GM18951 (cell line): ENCODE results near the gene RAB37.

Experiments used
- POLR2A ChIP-seq: IDR thresholded peaks from 4 replicates; pipeline ENCODE4 v1.6.1; 2011; ENCODE audit warnings: mild to moderate bottlenecking; ENCODE audit not compliant: insufficient read length, insufficient read depth; ENCODE audit errors: extremely low read depth
- in situ Hi-C: fragments of 300-500 bp; cut with MboI; formaldehyde crosslinking; loops from one replicate; pipeline ENCODE4 v1.12.0; 2022; ENCODE audit warnings: low sequenced_read_pairs, mixed read lengths, inconsistent platforms; ENCODE audit not compliant: unreplicated experiment

The RAB37 gene

DNA sequence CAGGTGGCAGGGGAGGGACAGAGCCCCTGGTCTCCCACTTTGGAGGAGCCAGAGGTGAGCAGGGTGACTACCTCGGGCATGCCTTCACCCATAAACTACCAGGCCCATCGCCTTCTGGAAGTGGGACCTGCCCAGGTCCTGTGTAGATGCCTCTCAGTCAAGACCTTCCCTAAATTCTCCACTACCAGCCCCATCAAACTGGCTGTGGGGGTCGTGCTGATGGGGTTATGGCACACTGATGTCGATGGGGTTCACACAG is 5.8 kb upstream of the RAB37 start:
- in situ Hi-C loops = loop anchor here (10.0 kb wide), 1 partner anchor 76 kb away; no protein-coding TSS in a partner anchor
- TF ChIP-seq POLR2A = no peak

GRCh38 chr17:74732042-74732867 is 4.8 kb upstream of the RAB37 start:
- in situ Hi-C loops = loop anchor here (10.0 kb wide), 1 partner anchor 77 kb away; no protein-coding TSS in a partner anchor

DNA sequence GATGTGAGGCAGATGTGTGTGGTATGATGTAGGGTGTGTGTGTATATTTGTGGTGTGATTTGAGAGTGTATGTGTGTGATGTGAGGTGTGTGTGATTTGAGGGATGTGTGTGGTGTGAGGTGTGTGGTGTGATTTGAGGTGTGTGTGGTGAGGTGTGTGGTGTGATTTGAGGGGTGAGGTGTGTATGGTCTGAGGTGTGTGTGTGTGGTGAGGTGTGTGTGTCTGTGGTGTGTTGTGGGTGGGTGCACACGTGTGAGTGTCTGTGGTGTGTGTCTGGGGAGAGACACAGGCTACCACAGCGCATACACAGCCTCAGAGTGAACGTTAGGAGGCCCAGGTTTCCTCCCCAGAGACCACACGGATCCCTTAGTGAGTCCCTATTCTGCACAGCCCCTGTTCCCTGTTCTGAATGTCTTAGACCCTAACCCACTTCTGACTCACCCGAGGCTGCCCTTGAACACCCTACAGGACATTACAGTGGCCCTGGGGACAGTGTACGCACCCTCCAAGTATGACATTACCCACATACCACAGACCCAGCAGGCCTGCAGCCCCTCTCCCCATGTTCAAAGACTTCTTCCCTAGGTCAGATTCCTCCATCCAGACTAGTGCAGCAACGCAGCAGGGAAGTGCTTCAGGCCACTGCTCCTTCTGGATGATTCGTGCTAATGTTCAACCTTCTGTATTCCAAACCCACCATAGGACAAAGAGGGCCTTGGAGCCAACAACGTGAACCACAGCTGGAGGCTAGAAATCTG is 3.5 kb upstream of the RAB37 start:
- TF ChIP-seq POLR2A = no peak
- in situ Hi-C loops = loop anchor here (10.0 kb wide), 1 partner anchor 79 kb away; no protein-coding TSS in a partner anchor

More at GRCh38 chr17:74732042-74732867, 4.8 kb upstream of the RAB37 start:
- no peak for TF ChIP-seq POLR2A

DNA sequence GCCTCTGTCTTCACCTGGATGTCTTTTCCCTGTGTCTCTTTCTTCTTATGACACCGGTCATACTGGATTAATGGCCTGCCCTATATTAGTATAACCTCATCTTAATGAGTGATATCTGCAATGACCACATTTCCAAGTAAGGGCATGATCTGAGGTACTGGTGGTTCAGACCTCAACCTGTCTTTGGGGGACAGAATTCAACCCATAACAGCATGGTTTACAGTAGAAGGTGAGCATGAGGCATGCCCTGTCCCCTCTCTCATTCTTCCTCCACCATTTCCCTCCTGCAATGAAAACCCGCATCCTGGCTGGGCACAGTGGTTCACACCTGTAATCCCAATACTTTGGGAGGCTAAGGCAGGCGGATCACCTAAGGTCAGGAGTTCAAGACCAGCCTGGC is 2.8 kb upstream of the RAB37 start:
- TF ChIP-seq POLR2A = no peak
- in situ Hi-C loops = loop anchor here (10.0 kb wide), 1 partner anchor 79 kb away; no protein-coding TSS in a partner anchor

DNA sequence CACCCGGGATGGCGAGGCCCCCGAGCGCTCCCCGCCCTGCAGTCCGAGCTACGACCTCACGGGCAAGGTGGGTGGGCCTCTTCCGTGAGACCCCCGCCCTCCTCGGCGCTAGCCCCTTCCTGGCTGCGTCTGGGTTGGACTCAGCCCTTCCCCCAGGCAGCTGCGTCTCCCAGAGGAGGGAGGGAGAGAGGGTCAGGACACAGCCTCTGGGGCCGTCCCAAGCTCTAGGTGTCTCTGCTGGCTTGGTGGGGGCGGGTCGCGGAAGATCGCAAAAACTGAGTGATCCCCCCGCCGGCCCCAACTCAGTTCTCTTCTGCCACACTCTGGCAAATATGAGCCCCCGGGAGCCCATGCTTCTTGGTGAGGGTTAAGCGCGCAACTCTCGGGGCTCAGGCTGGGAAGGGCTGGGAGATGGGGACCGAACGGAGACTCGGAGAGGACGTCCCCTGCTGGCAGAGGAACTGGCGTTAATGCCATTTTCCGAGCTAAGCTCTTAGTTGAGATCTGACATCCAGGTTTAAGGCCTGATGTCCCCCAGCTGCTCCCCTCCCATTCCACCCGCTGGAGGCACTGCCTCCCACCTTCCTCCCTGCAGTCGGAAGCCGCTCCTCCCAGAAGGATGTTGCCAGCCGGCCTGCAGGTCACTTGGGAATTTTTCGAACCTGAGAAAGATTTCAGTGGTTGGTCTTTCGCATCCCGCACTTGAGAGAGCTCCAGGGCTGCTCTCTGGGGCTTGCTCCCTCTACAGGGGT is 419 bp downstream of the RAB37 start:
- no peak for TF ChIP-seq POLR2A
- in situ Hi-C loops = loop anchor here (10.0 kb wide), 1 partner anchor 83 kb away; no protein-coding TSS in a partner anchor

GRCh38 chr17:74738051-74738996 is 1.3 kb downstream of the RAB37 start:
- in situ Hi-C loops = loop anchor here (10.0 kb wide), 1 partner anchor 84 kb away; no protein-coding TSS in a partner anchor
- TF ChIP-seq POLR2A = peak; percentile 52

DNA sequence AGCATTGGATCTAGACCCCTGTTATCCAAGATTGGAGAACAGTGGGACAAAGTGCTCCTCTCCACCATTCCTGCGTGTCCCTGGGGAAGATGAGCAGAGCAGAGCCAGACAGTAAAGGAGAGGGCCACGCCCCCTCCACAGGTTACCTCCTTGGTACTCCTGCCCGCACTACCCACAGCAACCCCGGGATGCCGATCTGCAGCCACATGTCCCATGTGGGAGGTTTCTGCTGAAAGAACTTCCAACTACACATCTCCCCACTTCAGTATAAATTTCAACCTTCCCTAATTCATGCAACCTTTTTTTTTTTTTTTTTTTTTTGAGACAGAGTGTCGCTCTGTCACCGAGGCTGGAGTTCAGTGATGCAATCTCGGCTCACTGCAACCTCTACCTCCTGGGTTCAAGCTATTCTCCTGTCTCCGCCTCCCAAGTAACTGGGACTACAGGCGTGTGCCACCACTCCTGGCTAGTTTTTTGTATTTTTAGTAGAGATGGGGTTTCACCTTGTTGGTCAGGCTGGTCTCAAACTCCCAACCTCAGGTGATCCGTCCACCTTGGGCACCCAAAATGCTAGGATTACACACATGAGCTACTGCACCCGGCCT is 2.3 kb downstream of the RAB37 start:
- in situ Hi-C loops = loop anchor here (10.0 kb wide), 1 partner anchor 85 kb away; no protein-coding TSS in a partner anchor

GRCh38 chr17:74740173-74740572 is 3.1 kb downstream of the RAB37 start:
- no peak for TF ChIP-seq POLR2A
- in situ Hi-C loops = no loop called here

More for the DNA sequence above, 2.3 kb downstream of the RAB37 start:
- no peak for TF ChIP-seq POLR2A

DNA sequence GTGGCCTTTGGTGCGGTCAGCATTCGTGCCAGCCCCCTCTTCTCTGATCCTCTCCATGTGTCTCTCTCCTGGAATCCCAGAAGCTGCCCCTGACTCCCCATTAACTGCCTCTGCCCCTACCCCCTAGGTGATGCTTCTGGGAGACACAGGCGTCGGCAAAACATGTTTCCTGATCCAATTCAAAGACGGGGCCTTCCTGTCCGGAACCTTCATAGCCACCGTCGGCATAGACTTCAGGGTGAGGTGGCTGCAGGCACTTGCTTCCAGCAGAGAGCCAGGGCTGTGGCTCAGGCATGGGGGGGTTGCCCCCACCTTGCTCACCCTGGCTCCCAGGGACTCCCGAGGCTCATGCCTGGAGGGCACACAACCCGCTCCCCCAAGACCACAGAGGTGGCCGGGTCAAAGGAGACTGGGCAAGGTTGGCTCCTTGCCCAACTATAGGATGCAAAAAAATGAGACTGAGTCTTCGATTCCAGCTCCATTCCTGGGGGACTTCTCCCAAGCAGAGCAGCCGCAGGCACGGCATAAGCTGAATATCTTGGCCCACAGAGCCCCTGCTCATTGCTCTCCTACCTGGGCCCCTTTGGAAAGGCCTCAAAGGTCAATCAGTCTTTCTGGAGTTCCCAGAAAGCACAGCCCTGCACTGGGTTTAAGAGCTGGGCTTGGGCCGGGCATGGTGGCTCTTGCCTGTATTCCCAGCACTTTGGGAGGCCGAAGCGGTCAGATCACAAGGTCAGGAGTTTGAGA is 3.8 kb downstream of the RAB37 start:
- in situ Hi-C loops = no loop called here

GRCh38 chr17:74742153-74742515 is 5.1 kb downstream of the RAB37 start:
- in situ Hi-C loops = no loop called here
- TF ChIP-seq POLR2A = peak; percentile 39

More for the DNA sequence above, 3.8 kb downstream of the RAB37 start:
- no peak for TF ChIP-seq POLR2A

DNA sequence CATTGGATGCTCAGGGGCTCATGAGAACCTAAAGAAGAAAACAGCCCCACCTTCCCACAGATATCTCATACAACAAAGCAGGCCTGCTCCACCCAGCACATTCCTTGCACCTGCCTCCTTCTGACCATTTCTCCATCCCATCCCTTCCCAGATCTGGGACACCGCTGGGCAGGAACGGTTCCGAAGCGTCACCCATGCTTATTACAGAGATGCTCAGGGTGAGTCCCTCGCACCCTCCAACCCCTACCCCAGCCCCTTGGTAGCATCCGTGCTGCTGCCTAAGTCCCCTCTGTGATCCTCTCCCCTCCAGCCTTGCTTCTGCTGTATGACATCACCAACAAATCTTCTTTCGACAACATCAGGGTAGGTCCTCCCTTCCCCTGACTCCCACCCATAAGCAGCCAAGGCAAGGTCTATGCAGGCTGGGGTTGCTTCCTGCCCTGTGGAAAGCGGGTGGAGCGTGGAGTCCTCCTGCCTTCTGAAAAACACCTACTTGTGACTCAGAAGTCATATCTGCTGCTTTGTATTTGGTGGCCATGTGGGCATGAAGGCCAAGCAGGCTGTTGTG is 6.0 kb downstream of the RAB37 start:
- no peak for TF ChIP-seq POLR2A
- in situ Hi-C loops = no loop called here
